GM19099 (cell line): ENCODE measurements around the gene ARHGAP30.

Experiments
- POLR2A ChIP-seq: IDR thresholded peaks from 3 replicates; pipeline ENCODE4 v1.6.1; 2011; ENCODE audit warnings: low read depth; ENCODE audit not compliant: insufficient read length; ENCODE audit errors: extremely low read depth

The ARHGAP30 gene

GRCh38 chr1:161039546-161039945 lies 30.1 kb downstream of the ARHGAP30 start:
- TF ChIP-seq POLR2A = no peak

DNA sequence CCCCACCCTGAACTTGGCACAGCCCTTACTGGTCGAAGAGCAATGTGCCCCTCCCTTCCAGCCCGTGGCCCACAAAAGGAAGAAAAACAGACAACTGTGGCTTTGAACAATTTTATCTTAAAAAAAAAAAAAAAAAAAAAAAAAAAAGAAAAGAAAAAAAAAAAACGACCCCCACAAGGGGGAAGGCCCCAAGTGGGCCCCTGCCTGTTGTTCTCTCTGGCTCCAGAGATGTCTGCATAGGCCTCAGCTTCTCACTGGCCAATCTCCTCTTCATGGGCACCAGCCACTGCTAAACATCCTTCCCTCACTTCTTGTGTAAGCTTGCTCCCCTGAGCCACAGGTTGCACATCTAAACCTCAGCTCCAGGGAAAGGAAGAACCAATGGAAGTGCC lies 30.5 kb downstream of the ARHGAP30 start:
- TF ChIP-seq POLR2A = no peak

DNA sequence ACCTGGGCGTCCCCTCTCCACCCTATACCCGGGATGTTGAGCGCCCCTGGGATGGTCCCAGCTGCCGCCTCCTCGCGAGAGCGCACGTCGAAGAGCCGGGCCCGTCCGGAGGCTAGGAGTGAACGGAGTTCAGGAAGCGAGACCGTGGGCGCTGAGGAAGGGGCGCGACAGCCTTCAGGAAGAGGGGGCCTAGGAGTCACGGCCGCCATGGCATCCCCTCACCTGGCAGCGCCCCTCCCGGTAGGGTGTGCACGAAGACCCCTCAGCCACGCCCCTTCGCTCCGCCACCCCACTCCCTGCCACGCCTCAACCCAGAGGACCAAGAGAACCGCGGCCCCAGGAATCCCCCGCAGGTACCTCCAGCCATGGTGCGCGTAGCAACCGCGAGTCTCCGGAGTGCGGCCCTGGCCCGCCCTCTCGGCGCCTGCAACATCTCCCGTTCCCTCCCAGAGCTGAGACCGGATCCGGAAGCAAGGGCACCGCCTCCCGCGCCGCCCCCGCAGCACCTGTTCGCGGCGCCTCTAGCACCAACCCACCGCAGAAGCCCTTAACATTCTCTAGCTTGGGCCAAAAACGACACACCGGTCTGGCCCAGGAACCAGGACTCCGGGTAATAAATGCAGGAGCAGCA lies 31.1 kb downstream of the ARHGAP30 start, which contains the start of gene TSTD1:
Gene TSTD1, minus strand, starts transcription at position 442 of the 631 bp plus-strand sequence. Its CDS starts 75 bp downstream, at position 367.
- TF ChIP-seq POLR2A = peak; percentile 72

DNA sequence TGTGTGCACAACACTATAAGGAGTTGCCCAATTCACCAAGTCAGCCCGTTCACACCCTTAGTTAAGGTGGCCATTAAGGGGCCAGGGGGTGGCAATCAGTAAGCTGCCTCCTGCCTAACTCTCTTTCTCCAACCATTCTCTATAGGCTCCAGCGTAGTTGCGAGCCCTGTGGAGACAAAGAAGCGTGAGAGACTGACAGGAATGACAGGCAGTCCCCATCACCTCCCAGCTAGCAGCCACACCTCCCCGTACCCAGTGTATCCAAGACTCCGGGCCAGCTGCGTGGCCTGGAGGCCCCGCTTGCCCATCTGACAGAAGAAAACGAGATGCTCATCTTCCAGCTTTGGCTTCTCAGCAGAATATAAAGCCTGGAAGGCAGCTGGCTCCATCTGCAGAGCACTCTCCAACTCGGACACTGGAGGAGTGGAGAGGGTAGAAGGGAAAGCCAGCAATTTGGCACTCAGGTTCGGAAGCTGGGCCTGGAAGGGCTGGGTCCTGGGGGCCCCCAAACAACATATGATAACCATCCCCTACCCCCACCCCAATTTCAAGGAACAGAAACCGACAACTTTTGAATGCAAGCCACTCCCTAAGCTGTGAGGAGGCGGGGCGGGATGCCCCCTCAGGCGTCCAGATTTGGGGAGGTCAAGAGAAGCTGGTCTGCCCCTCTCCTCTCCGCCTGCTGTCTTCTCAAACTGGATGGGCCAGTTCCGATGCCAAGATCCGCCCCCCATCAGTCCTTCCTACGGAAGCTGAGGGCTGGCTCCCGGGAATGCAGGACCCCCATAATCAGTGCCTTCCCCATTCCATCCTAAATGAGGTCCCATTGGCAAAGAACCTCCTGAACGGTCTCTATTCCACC lies 31.8 kb downstream of the ARHGAP30 start:
- no peak for TF ChIP-seq POLR2A

DNA sequence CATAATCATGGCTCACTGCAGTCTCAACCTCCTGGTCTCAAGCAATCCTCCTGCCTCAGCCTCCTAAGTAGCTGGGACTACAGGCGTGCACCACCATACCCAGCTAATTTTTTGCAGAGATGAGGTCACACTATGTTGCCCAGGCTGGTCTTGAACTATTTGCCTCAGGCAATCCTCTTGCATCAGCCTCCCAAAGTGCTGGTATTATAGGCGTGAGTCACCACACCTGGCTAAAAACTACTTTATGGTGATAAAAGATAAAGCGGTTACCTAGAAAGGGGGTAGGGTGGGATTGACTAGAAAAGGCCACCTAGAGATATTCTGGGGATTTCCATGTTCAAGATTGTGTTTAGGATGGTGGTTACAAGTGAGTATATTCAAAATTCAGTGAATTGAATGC lies 35.9 kb downstream of the ARHGAP30 start:
- no peak for TF ChIP-seq POLR2A

GRCh38 chr1:161032409-161032808 lies 37.3 kb downstream of the ARHGAP30 start:
- TF ChIP-seq POLR2A = no peak

DNA sequence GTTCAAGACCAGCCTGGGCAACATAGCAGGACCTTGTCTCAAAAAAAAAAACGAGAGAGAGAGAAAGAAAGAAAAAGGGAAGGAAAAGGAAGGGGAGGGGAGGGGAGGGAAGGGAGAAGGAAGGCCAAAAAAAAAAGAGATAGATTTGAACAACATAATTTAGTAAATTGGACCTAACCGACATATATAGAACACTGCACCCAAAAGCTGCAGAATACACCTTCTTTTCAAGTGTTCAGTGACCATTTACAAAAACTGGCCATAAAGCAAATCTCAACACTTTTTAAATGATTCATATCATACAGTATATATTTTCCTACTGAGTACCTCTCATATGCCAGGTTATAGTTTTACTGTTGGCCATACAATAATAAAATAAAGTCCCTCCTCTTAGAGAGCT lies 37.8 kb downstream of the ARHGAP30 start:
- no peak for TF ChIP-seq POLR2A

GRCh38 chr1:161021970-161022353 lies 47.7 kb downstream of the ARHGAP30 start:
- no peak for TF ChIP-seq POLR2A

GRCh38 chr1:161021165-161021969 lies 48.3 kb downstream of the ARHGAP30 start:
- peak; percentile 59 for TF ChIP-seq POLR2A

DNA sequence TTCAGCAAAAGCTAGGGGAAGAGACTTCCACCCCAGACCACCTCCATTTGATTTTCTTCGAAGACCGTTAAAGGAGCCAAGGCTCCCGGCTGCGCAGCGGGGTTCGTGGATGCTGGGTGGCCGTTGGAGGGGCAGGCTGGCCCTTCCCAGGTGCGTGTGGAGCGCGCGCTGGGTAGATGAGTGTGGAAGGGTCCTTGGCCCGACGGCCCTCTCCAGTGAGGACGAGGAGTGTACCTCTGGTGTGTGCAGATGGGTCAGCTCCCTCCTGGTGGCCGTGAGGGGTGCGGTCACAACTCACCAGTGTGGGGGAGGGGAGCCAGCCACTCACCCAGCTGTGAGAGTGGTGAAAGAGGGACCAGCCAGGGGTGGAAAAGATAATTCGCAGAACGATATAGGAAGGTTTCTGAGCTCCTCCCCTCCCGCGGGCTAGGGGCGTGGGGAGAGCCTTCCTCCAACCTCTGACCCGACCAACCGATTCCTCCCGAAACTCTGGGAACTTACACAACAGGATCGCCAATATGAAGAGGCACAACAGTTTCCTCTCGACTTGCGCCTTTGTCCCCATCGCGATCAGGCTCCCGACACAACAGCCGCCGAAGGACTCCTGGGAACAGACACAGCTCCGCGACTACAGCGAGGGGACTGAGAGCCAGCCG lies 49.1 kb downstream of the ARHGAP30 start, which contains the start of gene F11R:
Gene F11R, minus strand, starts transcription at position 644 of the 656 bp plus-strand sequence. Its CDS starts 79 bp downstream, at position 565.
- no peak for TF ChIP-seq POLR2A

DNA sequence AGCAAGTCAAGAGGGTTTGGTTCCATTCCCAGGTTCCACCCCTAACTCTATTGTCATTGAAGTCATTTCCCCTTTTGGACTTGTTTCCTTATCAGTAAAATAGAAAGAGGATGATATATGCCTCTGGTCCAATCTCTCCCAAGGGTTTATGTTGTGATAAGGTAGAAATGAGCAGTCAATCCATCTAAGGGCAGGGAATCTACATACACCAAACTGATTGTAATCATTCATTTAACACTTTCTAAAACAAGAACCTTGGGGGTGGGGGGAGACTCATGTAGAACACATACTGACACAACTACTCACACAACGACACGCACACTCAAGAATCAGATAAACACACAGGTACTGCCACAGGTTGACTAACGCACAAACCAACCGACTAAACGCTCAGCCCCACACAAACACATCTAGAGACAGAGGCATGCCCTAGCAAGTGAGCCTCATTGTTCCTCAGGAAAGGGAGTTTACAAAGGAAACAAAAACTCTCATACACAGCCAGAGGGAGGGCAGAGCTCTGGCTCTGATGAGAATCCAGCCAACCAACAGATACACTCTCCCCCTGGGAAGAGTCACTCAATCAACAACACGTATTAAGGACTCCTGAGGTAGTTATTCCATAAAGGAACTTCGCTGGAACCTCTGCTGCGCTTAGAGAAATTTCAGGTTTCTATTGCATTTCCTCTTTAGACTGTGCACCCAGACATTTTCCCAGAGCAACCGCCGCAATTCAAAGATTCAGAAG lies 49.8 kb downstream of the ARHGAP30 start:
- TF ChIP-seq POLR2A = no peak

GRCh38 chr1:161018631-161018930 lies 51.1 kb downstream of the ARHGAP30 start:
- TF ChIP-seq POLR2A = no peak

- no peak for TF ChIP-seq POLR2A
Measured at GRCh38 chr1:161017756-161018630, 51.7 kb downstream of the ARHGAP30 start.
